HG02970 (cell line): ENCODE data around the gene TFAP2E.
A peak's percentile ranks its signal among the peaks of the same experiment; 100 is the strongest.

ENCODE experiments used
- ATAC-seq: cut with Tn5 transposase; IDR thresholded peaks from one replicate; pipeline ENCODE4 v1.9.1; 2021; ENCODE audit warnings: mild to moderate bottlenecking, moderate library complexity, moderate number of reproducible peaks; ENCODE audit not compliant: unreplicated experiment, low FRiP score

Gene TFAP2E

GRCh38 chr1:35556484-35557117, 16.5 kb upstream of the TFAP2E start:
- ATAC-seq: no peak

DNA sequence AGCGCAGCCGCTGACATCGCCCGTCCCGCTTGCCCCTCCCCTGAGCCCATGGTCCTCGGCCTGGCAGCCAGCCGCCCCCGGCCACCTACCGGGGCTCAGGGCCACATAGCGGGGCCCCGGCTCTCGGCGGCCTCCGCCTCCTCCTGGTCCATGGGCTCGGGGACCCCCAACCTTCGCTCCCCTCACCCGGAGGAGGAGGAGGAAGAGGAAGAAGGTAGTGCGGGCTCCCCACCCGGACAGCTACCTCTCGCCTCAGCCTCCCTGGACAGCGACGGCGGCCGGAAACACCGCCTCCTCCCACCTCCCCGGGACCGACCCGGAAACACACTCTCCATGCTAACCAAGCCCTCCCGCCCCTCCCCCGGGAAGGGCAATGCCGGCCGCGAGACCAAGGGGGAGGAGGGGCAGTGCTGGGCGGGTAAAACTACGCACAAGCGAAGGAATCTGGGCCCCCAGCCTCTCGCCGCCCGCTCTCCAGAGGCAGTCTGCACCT, 15.9 kb upstream of the TFAP2E start, which contains the start of gene KIAA0319L:
KIAA0319L (minus strand) TSS at position 286 of the 493 bp plus-strand sequence. CDS start 2,912 bp downstream, outside the sequence.
- peak; percentile 77 for ATAC-seq

DNA sequence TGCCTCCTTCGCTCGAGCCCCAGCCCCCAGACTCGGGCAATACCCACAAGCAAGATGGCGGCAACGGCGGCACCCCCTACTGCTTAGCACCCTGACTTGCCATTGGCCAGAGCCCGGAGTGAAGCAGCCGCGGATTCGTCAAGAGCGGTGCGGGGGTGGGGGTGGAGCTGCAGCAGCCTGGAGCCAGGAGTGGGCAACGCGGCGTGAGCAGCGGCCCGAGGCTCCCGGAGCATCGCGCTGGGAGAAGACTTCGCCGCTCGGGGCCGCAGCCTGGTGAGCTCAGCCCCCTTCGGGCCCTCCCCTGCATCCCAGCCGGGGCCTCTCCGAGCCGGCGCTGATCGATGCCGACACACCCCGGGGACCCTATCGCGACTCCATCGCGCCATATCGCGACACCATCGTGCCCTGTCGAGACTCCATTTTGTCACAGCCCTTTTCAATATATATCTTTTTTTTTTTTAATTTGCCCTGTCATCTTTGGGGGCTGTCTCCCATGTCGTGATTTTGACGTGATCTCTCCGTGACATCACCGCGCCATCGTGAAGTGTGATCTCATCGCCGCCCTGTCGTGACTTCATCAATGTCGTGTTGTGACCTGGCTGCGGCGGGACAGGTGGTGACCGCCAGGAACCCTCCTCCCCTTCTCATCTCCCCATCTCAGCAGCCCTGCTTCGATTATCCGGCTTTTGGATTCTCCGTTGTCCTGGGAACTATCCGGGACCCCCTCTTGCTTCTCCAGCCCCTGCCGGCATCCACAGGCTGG, 15.3 kb upstream of the TFAP2E start, which contains the start of gene NCDN:
NCDN (plus strand) TSS at position 189 of the 763 bp plus-strand sequence; CDS start at position 581, 392 bp downstream.
- peak; percentile 81 for ATAC-seq

GRCh38 chr1:35558374-35559316, 14.5 kb upstream of the TFAP2E start:
- ATAC-seq: no peak

- no peak for ATAC-seq
Measured at GRCh38 chr1:35559317-35559944, 13.7 kb upstream of the TFAP2E start.

DNA sequence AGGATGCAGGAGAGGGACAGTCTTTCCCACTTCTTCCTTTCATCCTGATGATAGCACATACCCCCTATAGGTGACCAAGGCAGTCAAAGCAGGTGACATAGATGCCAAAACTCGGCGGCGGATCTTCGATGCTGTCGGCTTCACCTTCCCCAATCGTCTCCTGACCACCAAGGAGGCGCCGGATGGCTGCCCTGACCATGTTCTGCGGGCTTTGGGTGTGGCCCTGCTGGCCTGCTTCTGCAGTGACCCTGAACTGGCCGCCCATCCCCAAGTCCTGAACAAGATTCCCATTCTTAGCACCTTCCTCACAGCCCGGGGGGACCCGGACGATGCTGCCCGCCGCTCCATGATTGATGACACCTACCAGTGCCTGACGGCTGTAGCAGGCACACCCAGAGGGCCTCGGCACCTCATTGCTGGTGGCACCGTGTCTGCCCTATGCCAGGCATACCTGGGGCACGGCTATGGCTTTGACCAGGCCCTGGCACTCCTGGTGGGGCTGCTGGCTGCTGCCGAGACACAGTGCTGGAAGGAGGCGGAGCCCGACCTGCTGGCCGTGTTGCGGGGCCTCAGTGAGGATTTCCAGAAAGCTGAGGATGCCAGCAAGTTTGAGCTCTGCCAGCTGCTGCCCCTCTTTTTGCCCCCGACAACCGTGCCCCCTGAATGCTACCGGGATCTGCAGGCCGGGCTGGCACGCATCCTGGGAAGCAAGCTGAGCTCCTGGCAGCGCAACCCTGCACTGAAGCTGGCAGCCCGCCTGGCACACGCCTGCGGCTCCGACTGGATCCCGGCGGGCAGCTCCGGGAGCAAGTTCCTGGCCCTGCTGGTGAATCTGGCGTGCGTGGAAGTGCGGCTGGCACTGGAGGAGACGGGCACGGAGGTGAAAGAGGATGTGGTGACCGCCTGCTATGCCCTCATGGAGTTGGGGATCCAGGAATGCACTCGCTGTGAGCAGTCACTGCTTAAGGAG, 12.6 kb upstream of the TFAP2E start:
- ATAC-seq: no peak

DNA sequence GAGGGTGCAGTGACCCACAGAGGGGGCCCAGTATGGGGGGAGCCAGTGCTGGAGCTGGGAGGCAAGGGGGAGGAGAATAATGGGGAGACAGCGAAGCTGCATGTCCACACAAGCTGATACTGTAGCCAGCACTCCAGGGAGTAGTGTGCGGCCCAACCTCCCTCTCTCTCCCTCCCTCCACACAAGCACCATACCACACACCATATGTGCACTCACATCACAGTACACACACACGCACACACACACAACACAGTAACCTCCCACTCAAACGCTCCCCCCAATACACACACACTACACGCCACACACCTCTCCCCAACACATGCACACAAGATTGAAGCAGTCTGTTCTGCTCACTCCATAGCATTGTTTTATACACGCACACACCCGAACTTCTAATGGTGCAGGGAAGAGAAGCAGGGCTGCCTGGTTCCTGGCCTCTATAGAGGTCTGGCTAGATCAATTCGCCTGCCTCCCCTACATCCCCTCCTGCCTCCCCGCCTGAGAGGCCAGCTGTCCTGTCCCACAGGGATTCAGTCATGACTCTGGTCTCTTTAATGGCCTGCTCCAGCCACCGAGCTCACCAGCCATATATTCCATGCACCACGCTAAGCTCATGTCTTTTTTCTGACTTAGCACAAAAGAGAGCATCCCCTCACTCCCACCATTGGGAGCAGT, 11.7 kb upstream of the TFAP2E start:
- ATAC-seq: no peak

GRCh38 chr1:35561972-35562680, 11.0 kb upstream of the TFAP2E start:
- no peak for ATAC-seq

GRCh38 chr1:35563166-35563565, 9.9 kb upstream of the TFAP2E start:
- ATAC-seq: no peak

- ATAC-seq: no peak
Measured at GRCh38 chr1:35564037-35564883, 8.9 kb upstream of the TFAP2E start.

- ATAC-seq: no peak
Measured at GRCh38 chr1:35564884-35565741, 8.0 kb upstream of the TFAP2E start.

GRCh38 chr1:35565742-35566133, 7.4 kb upstream of the TFAP2E start:
- no peak for ATAC-seq

DNA sequence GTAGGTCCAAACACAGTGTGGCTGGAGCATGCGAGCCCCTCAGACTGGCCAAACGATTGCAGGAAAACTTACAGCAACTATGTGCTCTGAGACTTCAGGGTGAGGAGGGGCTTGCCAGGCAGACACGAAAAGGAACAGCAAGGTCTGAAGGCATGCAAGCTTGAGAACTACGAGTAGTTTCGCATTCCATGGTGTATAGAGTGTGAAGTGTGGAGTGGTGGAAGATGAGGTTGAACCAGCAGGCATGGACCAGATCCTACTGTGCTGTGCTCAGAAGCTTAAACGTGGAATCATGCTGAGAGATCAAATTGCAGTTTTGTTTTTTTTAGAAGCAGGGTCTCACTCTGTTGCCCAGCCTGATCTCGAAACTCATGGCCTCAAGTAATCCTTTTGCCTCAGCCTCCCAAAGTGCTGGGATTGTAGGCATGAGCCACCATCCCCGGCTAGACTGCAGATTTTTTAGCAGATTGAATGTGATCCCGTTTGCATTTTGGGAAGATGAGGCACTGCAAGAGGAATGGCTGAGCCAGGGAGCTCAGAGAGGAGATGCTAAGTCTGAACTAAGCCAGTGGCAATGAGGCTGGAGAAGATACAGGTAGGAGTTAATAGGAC, 5.1 kb upstream of the TFAP2E start:
- no peak for ATAC-seq

GRCh38 chr1:35568975-35569395, 4.1 kb upstream of the TFAP2E start:
- ATAC-seq: no peak

DNA sequence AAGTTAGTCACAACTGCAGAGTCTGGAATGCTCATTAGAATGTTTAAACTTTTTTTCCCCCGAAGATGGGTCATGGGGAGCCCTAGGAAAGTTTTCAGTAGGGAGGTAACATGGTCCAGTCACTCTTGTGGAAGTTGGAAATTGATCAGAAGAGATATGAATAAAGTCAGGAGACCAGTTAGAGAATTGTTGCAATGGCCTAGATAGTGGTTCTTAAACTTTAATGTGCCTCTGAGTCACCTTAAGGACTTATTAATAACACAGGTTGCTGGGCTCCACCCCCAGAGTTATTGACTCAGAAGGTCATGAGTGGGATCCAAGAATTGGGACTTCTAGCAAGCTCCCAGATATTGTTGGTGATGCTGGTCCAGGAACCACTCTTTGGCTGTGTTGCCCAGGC, 3.2 kb upstream of the TFAP2E start:
- no peak for ATAC-seq
